Right kidney (tissue), 1 donor: ENCODE results near the gene ST3GAL4.

Experiments used
- DNase-seq: peaks from one replicate; pipeline ENCODE4 v3.0.0-alpha.2; 2016

ST3GAL4 gene

DNA sequence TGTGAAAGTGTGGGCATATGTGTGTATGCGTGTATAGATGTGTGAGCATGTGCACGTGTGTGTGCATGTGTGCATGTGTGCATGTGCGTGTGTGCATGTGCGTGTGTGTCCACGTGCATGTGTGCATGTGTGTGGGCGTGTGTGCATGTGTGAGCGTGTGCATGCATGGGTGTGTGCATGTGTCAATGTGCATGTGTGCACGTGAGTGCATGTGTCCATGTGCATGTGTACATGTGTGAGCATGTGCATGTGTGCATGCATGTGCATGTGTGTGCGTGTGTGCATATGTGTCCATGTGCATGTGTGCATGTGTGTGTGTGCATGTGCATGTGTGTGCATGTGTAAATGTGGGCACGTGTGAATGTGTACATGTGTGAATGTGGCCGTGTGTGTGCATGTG, 95.3 kb downstream of the ST3GAL4 start:
- no peak for DNase-seq

DNA sequence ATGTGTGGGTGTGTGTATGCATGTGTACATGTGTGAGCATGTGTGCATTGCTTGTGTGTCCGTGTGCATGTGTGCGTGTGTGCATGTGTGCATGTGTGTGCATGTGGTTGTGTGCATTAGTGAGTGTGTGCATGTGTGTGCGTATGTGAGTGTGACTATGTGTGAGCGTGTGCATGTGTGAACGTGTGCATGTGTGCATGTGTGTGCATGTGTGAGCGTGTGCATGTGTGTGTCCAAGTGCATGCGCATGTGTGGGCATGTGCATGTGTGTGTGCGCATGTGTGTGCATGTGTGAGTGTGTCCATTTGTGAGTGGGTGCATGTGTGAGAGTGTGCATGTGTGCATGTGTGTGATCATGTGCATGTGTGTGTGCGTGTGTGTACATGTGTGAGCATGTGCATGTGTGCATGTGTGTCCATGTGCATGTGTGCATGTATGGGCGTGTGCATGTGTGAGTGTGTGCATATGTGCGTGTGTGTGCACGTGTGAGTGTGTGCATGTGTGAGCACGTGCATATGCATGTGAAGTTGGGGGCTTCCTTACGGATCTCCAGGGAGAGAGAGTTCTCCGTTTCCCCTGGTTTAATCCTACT, 95.8 kb downstream of the ST3GAL4 start:
- DNase-seq = no peak

DNA sequence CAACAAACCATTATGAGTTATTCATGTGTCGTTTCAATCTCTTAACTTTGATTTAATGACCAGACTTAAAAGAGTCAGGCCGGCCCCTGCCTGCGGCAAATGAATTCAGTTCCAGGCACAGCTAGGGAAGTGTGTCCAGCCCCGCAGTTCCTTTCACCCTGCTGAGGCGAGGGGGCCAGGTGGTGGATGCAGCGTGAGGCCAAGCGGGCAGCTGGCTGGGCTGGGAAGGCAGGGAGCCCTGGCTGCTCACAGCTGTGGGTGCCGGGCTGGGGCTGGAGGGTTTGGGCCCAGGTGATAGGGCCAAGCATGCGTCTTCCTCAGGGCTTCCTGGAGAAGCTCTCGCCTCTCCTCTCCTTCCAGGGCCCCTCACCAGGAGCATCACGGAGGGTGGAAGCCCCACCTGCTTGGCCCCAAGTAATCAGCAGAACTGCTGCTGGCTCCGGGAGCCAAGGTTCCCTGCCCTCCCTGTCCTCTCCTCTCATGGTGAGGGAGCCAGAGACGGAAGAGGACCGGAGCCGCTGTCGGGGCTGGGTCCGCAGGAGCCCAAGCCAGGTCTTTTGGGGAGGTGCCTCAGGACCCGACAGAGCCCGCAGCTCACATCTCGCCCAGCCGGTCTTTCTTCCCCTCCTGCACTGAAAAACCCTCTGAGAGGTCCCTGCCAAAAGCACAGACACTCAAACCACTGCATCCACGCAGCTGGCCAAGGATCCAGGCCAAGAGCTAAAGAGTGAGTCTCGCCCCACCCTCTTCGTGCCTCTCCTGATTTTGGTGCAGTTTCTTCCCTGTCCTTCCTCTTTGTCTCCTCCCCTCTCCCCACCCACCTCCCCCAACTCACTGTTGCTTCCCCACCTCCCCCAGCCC, 97.0 kb downstream of the ST3GAL4 start:
- peak; percentile 33 for DNase-seq

DNA sequence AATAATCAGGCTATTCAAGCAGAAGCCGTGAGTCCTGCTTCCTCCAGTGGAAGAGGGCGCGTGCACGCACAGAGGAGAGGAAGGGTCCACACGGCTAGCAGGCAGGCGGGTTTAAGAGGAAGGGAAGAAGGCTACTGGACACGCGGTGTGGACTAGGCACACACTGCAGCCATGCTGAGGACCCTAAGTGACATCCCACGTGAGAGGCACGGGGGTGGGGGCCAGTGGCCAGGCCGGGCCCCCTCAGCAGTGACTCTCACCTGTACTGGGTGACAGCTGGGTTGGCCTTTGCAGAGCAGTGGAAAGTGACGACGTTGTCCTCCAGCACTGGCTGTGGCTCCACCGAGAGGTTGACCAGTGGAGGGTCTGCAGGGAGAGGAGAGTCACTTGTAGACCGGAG, 100.6 kb downstream of the ST3GAL4 start:
- no peak for DNase-seq

DNA sequence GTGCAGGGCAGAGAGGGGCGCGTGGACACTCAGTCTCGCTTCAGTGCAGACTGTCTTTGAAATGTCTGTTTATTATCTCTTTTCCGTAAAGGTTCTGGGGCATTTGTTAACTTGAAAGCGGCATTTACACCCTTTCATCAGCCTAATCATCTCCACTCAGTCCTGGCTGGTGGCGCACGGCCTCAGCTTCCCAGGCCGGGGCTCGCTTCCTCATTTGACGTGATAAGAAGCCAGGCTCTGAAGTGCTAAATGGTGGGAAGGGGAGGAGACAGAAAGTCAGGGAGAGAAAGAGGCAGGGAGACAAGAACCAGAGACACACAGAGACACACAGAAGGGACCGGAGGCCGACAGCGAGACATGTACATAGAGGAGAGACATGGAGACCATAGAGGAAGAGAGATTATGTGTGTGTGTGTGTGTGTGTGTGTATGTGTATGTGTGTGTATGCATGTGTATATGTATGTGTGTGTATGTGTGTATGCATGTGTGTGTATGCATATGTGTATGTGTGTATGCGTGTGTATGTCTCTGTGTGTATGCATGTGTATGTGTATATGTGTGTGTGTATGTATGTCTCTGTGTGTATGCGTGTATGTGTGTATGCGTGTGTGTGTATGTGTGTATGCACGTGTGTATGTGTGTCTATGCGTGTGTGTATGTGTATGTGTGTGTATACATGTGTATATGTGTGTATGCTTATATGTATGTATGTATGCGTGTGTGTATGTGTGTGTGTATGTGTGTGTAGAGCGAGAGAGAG, 101.5 kb downstream of the ST3GAL4 start:
- DNase-seq = no peak

DNA sequence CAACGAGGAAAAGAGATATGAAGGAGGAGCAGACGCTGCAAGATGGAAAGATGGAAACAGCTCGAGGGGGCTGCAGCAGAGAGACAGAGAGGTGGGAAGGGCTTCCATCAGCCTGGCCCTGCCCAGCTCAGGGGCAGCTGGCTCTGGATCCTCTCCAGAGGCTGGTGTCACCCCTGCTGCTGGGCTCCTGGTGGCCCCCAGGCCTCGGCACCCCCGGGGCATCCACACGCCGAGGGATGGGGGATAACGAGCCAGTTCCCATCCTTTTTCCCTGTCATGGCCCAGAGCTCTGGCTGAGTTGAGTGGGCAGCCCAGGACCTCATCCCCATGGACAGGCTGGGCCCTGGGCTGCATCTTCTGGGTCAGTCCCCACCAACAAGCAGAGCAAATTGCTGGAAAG, 102.3 kb downstream of the ST3GAL4 start:
- no peak for DNase-seq

DNA sequence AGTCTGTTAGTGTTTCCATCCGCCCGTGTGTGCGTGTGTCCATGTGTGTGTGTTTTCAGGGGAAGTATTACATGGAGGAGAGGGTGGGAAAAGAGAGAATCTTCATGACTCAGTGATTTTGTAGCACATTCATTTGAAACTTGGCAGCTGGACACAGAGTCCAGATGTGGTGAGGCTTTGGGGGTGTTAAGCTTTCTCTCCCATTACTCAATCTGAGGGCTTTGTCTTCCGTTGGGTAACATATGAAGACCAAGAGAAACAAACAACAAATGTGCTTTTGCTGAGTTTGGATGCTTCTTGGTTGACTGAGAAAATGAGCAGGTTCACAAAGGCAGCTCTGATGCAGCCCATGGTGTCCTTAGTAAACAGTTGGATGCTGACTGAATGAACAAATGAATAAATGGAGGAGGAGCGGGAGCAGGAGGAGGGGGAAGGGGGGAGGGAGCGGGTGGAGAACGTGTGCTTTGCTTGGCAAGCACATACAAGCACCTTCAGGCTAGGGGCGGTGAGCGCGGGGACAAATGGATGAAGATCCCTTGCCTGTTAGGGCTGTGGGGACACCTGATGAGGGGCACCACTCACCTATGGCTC, 104.3 kb downstream of the ST3GAL4 start:
- DNase-seq = no peak

DNA sequence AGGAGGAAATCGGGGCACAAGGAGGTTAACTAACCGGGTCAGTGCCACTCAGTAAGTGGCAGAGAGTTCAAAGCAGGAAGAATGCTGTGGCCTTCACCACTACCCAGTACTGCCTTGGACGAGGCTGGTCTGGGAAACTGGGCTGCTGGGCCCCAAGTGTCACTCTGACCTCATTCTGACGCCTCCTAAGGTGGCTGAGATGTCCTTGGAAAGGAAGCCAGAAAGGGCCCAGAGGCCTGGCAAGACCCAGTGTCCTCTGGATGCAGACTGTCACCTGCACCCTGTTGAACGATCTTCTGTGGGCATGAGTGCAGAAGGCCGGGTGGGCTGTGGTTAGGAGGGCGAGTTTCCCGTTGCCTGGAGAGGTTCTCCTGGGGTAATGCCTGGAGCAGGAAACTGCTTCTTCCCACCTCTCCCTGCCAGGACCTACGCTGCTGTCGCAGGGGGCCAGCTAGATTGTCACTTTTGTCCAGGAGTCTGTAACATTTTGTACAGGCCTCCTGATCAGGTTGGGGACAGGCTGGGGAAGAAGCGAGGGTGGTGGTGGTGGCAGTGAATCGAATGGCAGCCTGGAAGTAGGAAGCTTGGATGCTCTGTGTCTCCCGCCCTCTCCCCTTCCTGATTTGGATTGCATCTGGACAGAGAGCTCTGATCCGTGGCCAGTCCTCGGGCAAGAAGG, 105.1 kb downstream of the ST3GAL4 start:
- no peak for DNase-seq

DNA sequence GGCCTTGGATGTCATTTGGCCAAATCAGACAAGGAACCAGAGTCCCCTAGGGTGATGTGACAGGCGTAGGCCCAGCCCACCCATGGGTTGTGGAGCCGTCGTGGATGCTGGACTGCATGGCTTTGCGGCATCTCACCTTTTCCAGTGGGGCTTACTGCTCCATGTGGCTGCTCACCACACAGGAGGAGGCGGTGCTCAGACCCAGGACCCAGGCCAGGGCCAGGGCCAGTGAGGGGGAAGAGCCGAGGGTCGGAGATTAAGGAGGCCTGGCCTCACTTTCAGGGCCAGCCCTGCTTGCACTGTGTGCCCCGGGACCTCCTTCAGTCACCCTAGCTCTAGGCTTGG, 105.6 kb downstream of the ST3GAL4 start:
- no peak for DNase-seq

DNA sequence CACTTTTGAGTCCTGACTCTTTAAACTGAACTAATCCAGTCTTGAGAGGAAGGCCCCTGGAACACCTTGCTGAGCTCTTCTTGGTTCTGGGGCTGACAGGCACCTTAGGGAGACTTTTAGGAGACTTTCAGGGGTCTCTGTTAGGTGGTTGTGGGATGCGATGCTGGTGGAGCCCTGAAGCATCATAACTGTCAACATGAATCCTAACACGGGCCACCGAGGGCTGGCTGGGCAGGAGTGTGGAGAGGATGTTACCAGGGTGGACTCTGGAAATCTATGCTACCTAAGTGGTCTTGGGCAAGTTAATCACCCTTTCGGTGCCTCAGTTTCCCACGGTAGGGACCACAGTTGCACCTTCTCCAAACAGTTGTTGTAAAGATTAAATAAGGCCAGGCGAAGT, 106.5 kb downstream of the ST3GAL4 start:
- no peak for DNase-seq

DNA sequence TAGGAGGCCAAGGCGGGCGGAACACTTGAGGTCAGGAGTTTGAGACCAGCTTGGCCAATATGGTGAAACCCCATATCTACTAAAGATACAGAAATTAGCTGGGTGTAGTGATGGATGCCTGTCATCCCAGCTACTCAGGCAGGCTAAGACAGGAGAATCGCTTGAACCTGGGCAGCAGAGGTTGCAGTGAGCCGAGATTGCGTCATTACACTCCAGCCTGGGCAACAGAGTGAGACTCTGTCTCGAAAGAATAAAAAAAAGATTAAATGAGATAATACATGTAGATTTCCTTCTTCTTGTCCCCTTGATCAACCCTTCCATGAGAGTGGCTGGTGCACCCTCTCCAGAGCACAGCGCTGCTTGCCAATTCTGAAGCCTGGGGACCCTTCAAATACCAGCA, 106.9 kb downstream of the ST3GAL4 start:
- no peak for DNase-seq
